B cell (primary cell): ENCODE data around the gene DOCK1.

ENCODE experiments used
- EZH2 ChIP-seq: IDR thresholded peaks from 2 replicates; pipeline ENCODE4 v1.6.1; 2012; ENCODE audit warnings: borderline replicate concordance, low read depth, mild to moderate bottlenecking, moderate library complexity, low read length; ENCODE audit not compliant: insufficient read depth, poor library complexity, severe bottlenecking
- TF ChIP-seq, protein P1 (sequence below): fragments of 200-600 bp; IDR thresholded peaks from one replicate; pipeline ENCODE4 v1.8.0; 2022; ENCODE audit warnings: antibody characterized with exemption, mild to moderate bottlenecking

GRCh38 chr10:127150136-127150535, 244.9 kb downstream of the DOCK1 start:
- TF ChIP-seq, protein P1, sequence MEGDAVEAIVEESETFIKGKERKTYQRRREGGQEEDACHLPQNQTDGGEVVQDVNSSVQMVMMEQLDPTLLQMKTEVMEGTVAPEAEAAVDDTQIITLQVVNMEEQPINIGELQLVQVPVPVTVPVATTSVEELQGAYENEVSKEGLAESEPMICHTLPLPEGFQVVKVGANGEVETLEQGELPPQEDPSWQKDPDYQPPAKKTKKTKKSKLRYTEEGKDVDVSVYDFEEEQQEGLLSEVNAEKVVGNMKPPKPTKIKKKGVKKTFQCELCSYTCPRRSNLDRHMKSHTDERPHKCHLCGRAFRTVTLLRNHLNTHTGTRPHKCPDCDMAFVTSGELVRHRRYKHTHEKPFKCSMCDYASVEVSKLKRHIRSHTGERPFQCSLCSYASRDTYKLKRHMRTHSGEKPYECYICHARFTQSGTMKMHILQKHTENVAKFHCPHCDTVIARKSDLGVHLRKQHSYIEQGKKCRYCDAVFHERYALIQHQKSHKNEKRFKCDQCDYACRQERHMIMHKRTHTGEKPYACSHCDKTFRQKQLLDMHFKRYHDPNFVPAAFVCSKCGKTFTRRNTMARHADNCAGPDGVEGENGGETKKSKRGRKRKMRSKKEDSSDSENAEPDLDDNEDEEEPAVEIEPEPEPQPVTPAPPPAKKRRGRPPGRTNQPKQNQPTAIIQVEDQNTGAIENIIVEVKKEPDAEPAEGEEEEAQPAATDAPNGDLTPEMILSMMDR: no peak
- TF ChIP-seq EZH2: no peak
